Kidney epithelial cell (primary cell): ENCODE data around the gene TTC9B. TPM values are rescaled to one million over a fixed set of nuclear protein-coding genes. Genes with fewer than 3 reads are reported as not detected.

Experiments
- DNase-seq: peaks from one replicate; pipeline ENCODE4 v3.0.0-alpha.2; 2010; ENCODE audit warnings: low read depth
- H3K27me3 ChIP-seq: 2 replicates; pipeline ENCODE4 v1.6.0; 2011; ENCODE audit warnings: low read length; ENCODE audit not compliant: control insufficient read depth, insufficient read depth
- H3K36me3 ChIP-seq: 2 replicates; pipeline ENCODE4 v1.5.1; 2011; ENCODE audit warnings: low read length; ENCODE audit not compliant: control insufficient read depth, insufficient read depth
- H3K4me3 ChIP-seq: 2 replicates; pipeline ENCODE4 v1.5.1; 2011; ENCODE audit warnings: low read depth, mild to moderate bottlenecking, control low read depth, low read length
- total RNA-seq: library from RNA; depleted of rRNA; stranded (reverse); fragments of >200 nt; gene quantifications from 2 replicates; pipeline ENCODE4 v1.2.3, GENCODE V29; 2015
- TF ChIP-seq, protein P1 (sequence below): IDR thresholded peaks from 2 replicates; pipeline ENCODE4 v1.5.1; 2011; ENCODE audit warnings: mild to moderate bottlenecking, moderate library complexity, low read length, control low read depth, inconsistent platforms; ENCODE audit not compliant: insufficient read depth, poor library complexity, severe bottlenecking

TTC9B gene
- total RNA-seq, 1 donor from 2014 or later, result not detected

DNA sequence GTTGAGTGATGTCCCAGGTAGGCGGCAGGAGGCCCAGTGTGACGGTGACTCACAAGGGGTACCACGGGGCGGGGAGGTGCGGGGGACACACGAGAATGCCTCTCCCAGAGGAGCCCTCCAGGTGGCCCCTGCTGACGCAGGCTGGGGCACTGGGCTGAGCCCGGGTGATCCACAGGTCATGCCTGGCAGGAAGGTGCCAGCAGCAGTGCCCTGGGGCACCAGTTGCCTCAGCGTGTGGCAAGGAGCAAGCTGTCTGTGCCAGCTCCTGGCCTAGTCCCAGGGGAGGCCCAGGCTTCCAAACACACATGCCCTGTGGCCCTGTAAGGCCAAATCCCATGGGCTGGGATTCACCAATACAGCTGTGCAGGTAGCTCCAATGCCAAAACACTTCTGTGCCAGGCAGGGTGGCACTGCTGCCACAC is 38.9 kb upstream of the TTC9B start:
- Histone ChIP-seq H3K4me3 (no peak overlapping the region), H3K36me3 (peaks cover 1% of the 10 kb centered on the region), H3K27me3 (no peaks in the 10 kb centered on the region)
- peak; percentile 47 for DNase-seq
- TF ChIP-seq, protein P1, sequence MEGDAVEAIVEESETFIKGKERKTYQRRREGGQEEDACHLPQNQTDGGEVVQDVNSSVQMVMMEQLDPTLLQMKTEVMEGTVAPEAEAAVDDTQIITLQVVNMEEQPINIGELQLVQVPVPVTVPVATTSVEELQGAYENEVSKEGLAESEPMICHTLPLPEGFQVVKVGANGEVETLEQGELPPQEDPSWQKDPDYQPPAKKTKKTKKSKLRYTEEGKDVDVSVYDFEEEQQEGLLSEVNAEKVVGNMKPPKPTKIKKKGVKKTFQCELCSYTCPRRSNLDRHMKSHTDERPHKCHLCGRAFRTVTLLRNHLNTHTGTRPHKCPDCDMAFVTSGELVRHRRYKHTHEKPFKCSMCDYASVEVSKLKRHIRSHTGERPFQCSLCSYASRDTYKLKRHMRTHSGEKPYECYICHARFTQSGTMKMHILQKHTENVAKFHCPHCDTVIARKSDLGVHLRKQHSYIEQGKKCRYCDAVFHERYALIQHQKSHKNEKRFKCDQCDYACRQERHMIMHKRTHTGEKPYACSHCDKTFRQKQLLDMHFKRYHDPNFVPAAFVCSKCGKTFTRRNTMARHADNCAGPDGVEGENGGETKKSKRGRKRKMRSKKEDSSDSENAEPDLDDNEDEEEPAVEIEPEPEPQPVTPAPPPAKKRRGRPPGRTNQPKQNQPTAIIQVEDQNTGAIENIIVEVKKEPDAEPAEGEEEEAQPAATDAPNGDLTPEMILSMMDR, result no peak

DNA sequence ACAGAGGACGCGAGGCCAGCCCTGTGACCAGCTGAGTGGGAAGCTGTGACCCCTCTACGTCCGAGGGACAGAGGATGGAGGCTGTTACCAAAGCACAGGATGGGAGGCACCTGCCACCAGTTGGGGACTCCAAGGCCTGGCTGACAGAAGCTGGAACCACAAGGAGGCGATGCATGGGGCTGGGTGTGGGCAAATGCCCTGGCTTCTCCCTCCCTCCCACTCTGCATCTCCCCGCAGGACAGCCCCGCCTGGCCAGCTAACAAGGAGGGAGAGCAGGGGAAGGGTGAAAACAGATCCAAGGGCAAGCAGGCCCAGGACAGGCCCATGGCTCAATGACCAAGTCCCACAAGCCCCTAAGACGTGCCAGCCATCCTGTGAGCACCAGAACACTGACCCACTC is 38.3 kb upstream of the TTC9B start:
- TF ChIP-seq, protein P1, result no peak
- no peak for DNase-seq
- H3K27me3 ChIP-seq, result no peaks in the 10 kb centered on the region
- peaks cover 1% of the 10 kb centered on the region for H3K36me3 ChIP-seq
- no peak overlapping the region for H3K4me3 ChIP-seq

DNA sequence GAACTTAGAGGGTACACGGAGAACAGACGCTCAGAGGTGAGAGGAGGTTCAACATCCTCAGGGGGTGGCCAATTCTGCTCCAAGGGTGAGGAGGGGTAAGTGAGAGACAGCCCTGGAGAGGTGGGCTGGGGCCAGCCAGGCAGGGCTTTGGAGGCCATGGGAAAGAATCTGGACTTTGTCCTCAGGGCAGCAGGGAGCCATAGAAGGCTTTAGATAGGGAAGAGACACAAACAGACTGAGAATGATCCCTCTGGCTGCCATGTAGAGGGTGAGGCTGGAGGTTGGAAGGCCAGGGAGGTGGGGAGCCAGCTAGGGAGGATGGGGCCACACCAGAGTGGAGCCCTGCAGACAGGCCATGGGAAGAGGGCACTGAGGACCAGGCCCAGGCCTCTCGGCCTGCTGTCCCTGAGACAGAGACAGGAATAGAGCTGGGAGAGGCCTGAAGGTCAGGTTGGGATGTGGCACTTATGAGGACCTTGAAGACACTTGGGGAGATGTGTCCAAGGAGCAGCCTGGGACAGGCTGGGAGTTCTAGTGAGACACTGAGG is 37.5 kb upstream of the TTC9B start:
- peaks cover 1% of the 10 kb centered on the region for H3K36me3 ChIP-seq
- DNase-seq, result no peak
- TF ChIP-seq, protein P1, result no peak
- H3K4me3 ChIP-seq, result no peak overlapping the region
- no peaks in the 10 kb centered on the region for H3K27me3 ChIP-seq

DNA sequence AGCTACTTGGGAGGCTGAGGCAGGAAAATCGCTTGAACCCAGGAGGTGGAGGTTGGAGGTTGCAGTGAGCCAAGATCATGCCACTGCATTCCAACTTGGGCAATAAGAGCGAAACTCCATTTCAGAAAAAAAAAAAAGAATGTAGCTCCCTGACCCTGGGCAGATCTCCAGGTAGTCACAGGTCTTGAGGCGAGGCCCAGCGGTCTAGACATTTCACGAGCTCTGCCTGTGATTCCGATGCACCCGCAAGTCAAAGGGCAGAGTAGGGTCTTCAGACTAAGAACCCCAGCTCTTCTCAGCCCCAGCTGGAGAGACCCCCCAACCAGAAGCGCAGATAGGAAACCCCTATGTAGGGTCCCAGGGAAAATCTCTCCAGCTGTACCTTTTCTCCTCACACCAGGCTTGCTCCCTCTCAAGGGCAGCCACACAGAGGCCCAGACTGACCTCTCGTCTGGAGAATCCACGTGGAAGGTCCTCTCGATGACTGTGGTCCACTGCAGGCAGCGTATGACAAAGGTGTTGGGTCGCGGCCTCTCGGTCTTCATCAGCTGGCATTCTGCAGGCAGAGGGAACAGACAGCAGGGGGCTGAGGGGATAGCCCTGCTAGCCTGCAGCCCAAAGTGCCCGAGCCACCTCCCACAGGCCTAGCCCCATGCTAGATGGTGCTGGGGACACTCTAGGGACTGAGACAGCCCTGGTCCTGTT is 36.7 kb upstream of the TTC9B start:
- Histone ChIP-seq H3K4me3 (no peak overlapping the region), H3K36me3 (peaks cover 1% of the 10 kb centered on the region), H3K27me3 (no peaks in the 10 kb centered on the region)
- TF ChIP-seq, protein P1, result no peak
- DNase-seq, result no peak

DNA sequence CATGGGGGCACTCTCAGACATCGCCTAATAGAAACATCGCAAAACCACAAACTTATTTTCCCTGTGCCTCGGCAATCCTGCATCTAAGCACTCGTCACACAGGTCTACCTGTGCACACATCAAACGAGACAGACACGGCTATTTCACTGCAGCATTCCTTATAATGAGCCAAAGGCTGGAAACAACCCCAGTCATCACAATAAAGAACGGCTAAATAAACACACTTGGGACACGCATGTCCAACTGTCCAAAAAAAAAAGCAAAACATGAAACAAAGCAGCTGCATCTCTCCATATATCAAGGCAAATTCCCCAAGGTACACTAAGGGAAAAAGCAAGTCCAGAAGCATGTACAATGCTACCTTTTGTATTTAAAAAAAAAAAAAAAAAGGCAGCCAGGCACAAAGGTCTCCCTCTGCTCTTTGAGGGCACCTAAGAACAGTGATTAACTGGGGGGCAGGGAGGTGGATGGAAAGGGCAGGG is 35.5 kb upstream of the TTC9B start:
- H3K36me3 ChIP-seq, result peaks cover 1% of the 10 kb centered on the region
- H3K4me3 ChIP-seq, result no peak overlapping the region
- H3K27me3 ChIP-seq, result no peaks in the 10 kb centered on the region
- no peak for DNase-seq
- TF ChIP-seq, protein P1, result no peak
